Activated T-cell treated with anti-CD3 and anti-CD28 coated beads, Interleukin-2, amount 50 U/mL, for 4 hours (primary cell): ENCODE results near the gene FAM236B. TPM values are rescaled to one million over a fixed set of nuclear protein-coding genes. Genes with fewer than 3 reads are reported as not detected.

Experiments used
- total RNA-seq, 3 donors: library from RNA; stranded (reverse); gene quantifications; one replicate each; pipeline ENCODE4 v1.2.1, GENCODE V29; 2021

FAM236B gene
- total RNA-seq, 3 donors from 2014 or later, result not detected

Other genes starting within 250 kb of the FAM236B start
- gene HDAC8, start 209.8 kb downstream of the FAM236B start, total RNA-seq, result 10 to 100 TPM; 15.9 to 19.6 (median 18.1) TPM
- 1 to 10 TPM; 3.1 to 9.3 (median 5.9) TPM for gene PHKA1, start 68.4 kb downstream of the FAM236B start, total RNA-seq
- gene DMRTC1B, start 5.8 kb downstream of the FAM236B start, total RNA-seq, result not detected
- gene FAM236D, start 25.6 kb upstream of the FAM236B start, total RNA-seq, result not detected
- not detected for gene FAM236C, start 130.0 kb upstream of the FAM236B start, total RNA-seq
- gene FAM236A, start 155.5 kb upstream of the FAM236B start, total RNA-seq, result not detected
- gene DMRTC1, start 161.2 kb upstream of the FAM236B start, total RNA-seq, result not detected
- not detected for gene PABPC1L2B, start 220.3 kb upstream of the FAM236B start, total RNA-seq